GM03348 (cell line): ENCODE results near the gene PHLPP1.

Experiments used
- DNase-seq: peaks from one replicate; pipeline ENCODE4 v3.0.0; 2012; ENCODE audit warnings: low spot score

Gene PHLPP1

GRCh38 chr18:62810682-62811081 lies 95.3 kb downstream of the PHLPP1 start:
- DNase-seq, result no peak

DNA sequence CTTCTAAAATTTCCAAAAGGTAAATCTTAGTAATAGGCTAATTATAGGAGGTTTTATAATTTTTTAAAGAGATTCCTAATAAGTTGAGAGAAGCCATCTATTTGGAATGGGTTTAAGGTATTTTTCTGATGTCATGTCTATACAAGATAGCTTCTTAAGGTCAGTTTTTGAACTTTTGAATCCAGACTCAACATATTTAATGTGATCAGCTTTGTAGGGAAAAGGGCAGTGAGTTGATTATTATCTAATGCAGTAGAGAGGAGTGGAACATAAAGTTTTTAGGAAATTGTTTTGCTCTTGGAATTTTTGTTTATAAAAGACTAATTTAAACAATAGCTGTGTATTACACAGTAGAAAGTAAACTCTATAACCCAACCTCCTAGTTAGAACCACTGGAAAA lies 96.3 kb downstream of the PHLPP1 start:
- DNase-seq, result no peak

DNA sequence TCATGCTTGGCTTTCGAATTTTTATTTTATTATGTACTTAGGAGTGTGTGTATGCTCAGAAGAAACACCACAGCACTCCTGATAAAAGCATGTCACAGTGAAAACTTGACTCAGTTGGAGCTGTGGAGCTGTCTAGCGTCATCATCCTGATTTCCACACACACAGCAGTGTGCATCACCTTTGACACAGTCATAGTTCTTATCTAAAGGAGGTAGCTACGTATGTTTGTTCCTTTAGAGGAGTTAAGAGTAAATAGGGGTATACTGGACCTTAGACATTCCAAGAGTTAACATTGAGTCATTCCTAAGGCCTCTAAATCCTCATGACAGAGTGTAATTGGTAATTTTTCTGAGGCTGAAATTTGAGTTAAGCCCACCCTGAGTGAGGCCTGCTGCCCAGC lies 96.9 kb downstream of the PHLPP1 start:
- DNase-seq, result no peak

GRCh38 chr18:62812876-62813275 lies 97.5 kb downstream of the PHLPP1 start:
- no peak for DNase-seq

DNA sequence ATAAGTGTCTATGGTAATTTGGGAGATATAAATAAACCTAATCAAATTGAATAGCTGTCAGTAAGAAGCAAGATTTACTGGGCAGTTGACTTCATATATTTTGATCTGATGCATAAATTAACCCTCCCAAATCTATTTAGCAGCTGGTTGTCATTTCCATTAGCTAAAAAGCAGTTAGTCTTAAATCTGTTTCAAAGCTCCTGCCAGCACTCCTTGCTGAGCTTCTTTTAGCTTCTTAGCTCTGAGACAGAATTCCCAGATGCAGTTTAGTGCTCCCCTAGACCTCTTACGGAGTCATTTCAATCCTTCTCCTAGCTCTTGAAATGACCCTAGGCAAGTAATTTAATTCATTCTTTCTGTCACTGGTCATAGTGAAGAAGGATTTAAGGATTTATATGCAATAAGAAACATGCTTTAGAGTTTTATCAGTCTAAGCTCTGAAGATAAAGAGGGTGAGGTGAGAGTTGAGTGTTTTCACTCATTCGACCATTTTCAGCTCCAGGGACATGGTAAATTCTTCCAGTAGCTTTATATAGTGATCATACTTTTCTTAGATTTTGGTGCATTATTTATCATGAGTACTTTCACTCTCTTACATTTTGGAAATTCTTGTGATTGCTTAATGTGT lies 98.9 kb downstream of the PHLPP1 start:
- peak; percentile 9 for DNase-seq

- DNase-seq, result no peak
Measured at GRCh38 chr18:62825382-62825781, 110.0 kb downstream of the PHLPP1 start.

GRCh38 chr18:62827397-62827796 lies 112.1 kb downstream of the PHLPP1 start:
- no peak for DNase-seq

DNA sequence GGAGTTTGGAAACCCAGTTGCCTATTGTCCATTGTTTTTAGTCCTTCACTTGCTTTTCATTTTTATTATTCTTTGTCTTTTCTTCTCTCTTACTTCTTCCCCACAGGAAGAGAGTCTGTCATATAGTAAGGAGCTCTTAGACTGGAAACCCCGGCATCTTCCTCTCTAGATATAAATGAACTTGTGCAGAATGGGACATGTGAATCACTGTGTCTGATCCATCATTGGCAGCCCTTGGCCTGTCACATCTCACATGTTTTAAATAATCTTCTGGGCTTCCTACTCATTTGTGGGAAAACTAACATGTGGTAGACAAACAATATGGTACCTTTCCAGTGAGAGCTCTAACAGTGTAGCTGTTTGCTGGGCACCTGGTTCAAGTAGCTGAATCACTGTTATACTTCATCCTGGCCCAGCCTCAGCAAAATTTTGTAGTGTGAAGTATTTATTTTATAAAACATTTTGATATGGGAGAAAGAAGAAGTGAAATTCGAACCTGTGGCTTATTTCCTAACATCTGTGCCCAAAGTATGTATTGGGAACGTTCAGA lies 112.8 kb downstream of the PHLPP1 start:
- DNase-seq, result no peak

GRCh38 chr18:62828852-62829251 lies 113.5 kb downstream of the PHLPP1 start:
- no peak for DNase-seq

DNA sequence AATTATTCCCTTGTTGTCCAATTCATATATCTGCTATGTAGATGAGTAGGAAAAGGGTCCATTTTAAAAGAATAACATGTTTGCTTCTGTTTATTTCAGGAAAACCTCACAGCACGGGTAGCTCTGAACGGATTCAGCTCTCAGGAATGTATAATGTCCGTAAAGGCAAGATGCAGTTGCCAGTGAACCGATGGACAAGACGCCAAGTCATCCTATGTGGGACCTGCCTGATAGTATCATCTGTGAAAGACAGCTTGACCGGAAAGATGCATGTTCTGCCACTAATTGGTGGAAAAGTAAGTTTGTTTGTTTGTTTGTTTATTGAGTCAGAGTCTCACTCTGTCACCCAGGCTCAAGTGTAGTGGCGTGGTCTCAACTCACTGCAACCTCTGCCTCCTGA lies 114.6 kb downstream of the PHLPP1 start:
- no peak for DNase-seq

DNA sequence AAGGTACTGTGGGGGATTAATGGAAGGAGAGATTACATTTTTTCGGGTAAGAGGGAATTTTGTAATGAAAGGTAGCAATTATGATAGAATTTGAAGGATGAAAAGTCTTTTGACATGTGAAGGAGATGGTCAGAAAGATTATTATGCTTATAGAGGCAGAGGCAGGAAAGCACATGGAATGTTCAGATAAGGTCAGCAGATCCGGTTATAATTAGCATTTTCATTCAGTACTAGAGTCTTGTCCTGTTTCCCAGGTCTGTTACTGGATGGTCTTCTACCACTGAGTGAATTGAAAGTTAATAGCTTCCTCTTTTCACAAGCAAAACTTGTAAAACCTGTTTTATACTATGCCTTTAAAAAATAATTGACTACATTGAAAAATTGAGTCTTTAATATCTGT lies 116.9 kb downstream of the PHLPP1 start:
- DNase-seq, result no peak

GRCh38 chr18:62833494-62833893 lies 118.2 kb downstream of the PHLPP1 start:
- no peak for DNase-seq

GRCh38 chr18:62834715-62835114 lies 119.4 kb downstream of the PHLPP1 start:
- no peak for DNase-seq

- no peak for DNase-seq
Measured at GRCh38 chr18:62837011-62837410, 121.7 kb downstream of the PHLPP1 start.

DNA sequence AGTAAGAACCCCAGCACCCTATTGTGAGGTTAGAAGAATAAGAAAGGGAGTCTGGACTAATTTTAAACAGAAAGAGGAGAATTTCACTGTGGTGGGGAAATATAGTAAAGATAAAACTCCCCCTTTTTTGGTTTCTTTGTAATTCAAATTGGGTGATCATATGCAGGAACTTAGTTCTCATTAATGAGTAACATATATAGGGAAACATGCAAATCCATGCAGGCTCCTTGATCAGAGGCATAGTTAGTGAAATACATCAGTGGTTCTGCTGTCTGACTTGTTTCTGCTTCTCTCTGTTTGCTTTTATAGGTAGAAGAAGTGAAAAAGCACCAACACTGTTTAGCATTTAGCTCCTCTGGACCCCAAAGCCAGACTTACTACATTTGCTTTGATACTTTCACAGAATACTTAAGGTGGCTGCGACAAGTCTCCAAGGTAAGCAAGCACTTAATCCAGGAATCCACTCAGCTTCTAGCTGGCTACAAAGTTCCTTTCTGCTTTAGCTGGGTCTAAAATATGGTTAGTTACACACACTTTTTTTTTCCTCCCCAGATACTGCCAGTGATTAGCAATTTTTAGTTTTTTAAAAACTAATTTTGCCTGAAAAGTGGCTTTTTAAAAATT lies 123.2 kb downstream of the PHLPP1 start:
- no peak for DNase-seq

DNA sequence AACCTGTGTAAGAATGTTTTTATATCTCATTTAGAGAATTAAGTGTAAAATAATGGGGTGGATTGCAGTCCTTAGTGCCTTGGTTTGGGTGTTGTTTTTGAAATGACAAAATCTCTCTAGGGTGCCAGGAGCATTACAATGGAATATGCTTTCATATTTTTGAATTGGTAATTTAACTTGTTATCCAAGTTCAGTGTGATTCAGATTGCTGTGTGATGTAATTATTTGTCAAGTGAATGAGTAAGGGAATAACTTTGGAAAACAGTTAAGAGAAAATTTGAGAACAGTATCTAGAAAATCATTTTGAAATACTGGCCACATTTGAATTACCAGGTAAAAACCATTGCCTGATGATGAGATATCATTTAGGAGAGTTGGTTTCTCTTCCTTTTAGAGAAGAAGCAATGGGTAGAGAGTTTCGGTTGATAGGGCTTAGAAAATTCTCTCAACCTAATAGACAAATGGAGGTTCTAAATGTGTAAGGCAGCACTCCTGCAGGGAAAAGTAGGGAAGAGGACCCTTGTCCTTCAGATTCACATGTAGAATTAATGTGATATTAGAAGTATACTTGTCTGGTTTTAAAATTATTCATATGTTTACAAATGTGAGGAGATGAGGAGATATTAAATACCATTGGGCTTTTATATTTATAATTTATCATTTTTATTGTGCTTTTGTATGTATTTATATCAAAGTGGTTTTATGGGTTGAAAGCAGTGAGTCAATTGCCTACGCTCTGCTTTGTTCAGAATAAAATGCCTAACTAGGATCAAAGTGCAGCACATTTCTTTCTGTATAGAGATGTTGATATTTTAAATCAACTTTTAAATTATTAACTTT lies 124.8 kb downstream of the PHLPP1 start:
- DNase-seq, result peak; percentile 27

- no peak for DNase-seq
Measured at GRCh38 chr18:62841405-62841804, 126.1 kb downstream of the PHLPP1 start.

- DNase-seq, result no peak
Measured at GRCh38 chr18:62842898-62843297, 127.6 kb downstream of the PHLPP1 start.

DNA sequence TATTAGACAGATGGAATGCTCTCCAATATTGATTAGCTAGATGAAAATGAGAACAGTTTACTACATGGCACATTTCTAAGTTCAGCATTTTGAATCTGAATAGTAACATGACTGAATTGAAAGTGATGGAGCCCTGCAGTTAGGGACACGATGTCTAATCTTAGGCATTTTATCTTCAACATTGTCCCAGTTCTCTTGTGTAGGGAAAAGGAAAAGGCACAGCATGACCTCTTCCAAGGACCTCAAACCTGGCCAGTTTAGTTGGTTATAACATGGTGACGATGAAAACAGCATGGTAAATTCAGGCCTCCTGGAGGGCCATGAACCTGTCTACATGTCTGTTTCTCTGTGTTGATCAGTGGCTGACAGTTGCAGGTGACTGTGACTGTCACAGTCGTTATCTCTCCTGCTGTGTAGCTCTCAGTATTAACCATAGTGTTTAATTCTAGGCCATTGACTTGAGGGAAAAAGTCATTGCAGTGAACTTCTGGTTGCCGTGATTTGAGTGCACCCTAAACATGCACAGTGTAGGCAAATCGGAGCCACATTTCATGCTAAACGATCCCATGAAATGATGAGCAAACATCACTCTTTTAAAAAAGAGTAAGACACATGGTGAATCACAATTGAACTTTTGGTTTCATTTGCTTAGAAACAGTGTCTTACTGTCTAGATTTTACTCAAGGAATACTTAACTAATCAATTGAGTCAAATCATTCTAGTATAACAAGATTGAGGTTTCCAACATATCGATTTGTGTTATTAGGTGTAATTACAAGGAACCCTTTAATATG lies 129.7 kb downstream of the PHLPP1 start:
- DNase-seq, result no peak

DNA sequence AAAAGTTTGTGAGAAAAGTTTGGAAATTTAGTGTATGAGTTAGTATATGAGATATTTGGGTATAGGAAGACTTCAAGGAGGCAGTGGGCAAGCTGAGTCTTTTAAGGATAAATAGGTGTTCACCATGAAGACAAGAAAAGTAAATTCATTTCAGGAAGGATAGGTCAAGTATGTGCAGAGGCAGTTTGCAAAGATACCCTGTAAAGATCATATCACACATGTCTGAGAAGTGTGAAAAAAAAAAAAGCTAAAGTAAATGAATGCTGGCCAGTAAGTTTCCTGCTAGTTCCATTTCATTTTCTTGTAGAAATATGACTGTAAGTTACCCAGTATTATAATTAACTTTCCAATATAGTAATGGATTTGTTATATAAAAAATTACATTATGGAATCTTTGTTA lies 131.0 kb downstream of the PHLPP1 start:
- DNase-seq, result no peak

DNA sequence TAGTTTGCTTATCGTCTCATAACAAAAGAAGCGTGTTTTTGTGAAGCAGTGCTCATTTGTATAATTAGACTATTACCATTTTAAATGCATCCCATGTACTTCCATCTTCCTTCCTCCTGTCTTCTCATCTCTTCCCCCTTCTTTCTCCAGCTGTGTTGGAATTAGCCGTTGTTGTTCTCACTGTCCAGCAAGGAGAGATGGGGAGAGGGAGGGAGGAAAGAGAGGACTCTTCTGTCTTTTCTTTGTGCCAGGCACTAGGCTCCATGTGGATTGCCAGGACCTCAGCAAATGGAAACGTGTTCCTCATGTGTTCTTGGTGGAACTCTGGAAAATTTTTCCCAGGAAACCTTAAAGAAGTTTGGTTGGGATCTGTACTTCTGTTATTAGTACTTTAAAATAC lies 131.7 kb downstream of the PHLPP1 start:
- DNase-seq, result no peak

- peak; percentile 10 for DNase-seq
Measured at GRCh38 chr18:62848946-62849345, 133.6 kb downstream of the PHLPP1 start.
